GM23338 (cell line): ENCODE data around the gene CELF2. TPM values are rescaled to one million over a fixed set of nuclear protein-coding genes. Genes with fewer than 3 reads are reported as not detected.
A peak's percentile ranks its signal among the peaks of the same experiment; 100 is the strongest.

Experiments used
- ATAC-seq: fragments of 200-7000 bp; cut with Tn5 transposase; 3 replicates; pipeline ENCODE4 v1.9.1; 2020
- DNase-seq: peaks from one replicate; pipeline ENCODE4 v3.0.0-alpha.2; 2015; ENCODE audit warnings: low spot score
- H2AFZ ChIP-seq: fragments of 200-600 bp; sonication (generic); 2 replicates; pipeline ENCODE4 v1.8.0; 2016; ENCODE audit warnings: antibody characterized with exemption, mild to moderate bottlenecking, moderate library complexity
- H3F3A ChIP-seq: fragments of 200-600 bp; sonication (generic); replicated peaks from 2 replicates; pipeline ENCODE4 v1.8.0; 2017; ENCODE audit warnings: antibody characterized with exemption, mixed run types, low read depth
- H3K27ac ChIP-seq: fragments of 200-600 bp; sonication (generic); 2 replicates; pipeline ENCODE4 v1.6.1; 2016; ENCODE audit warnings: low read depth
- H3K27me3 ChIP-seq: fragments of 200-600 bp; sonication (generic); 2 replicates; pipeline ENCODE4 v1.8.0; 2016; ENCODE audit warnings: mild to moderate bottlenecking, mixed run types, moderate library complexity; ENCODE audit not compliant: insufficient read depth
- H3K36me3 ChIP-seq: fragments of 200-600 bp; sonication (generic); 2 replicates; pipeline ENCODE4 v1.8.0; 2016; ENCODE audit warnings: mild to moderate bottlenecking; ENCODE audit not compliant: insufficient read depth
- H3K4me1 ChIP-seq: fragments of 200-600 bp; sonication (generic); 2 replicates; pipeline ENCODE4 v1.8.0; 2016; ENCODE audit warnings: mild to moderate bottlenecking, moderate library complexity; ENCODE audit not compliant: insufficient read depth
- H3K4me2 ChIP-seq: fragments of 200-600 bp; sonication (generic); 2 replicates; pipeline ENCODE4 v1.7.1; 2017; ENCODE audit warnings: mixed run types
- H3K4me3 ChIP-seq: fragments of 200-600 bp; sonication (generic); 2 replicates; pipeline ENCODE4 v1.6.1; 2016; ENCODE audit warnings: mixed run types
- H3K79me2 ChIP-seq: fragments of 200-600 bp; sonication (generic); replicated peaks from 2 replicates; pipeline ENCODE4 v1.8.0; 2017; ENCODE audit warnings: mild to moderate bottlenecking; ENCODE audit not compliant: insufficient read depth
- H3K9me2 ChIP-seq: fragments of 200-600 bp; sonication (generic); 2 replicates; pipeline ENCODE4 v1.8.0; 2017; ENCODE audit not compliant: insufficient read depth
- H4K20me1 ChIP-seq: fragments of 200-600 bp; sonication (generic); replicated peaks from 2 replicates; pipeline ENCODE4 v1.8.0; 2017; ENCODE audit warnings: mild to moderate bottlenecking; ENCODE audit not compliant: insufficient read depth
- H3K27ac Mint-ChIP-seq: 2 replicates; pipeline ENCODE4 v1.8.0; 2020; ENCODE audit warnings: inconsistent platforms, mild to moderate bottlenecking, moderate library complexity, mixed read lengths
- H3K27me3 Mint-ChIP-seq: 3 replicates; pipeline ENCODE4 v1.8.0; 2022; ENCODE audit warnings: low read depth, mild to moderate bottlenecking, moderate library complexity, mixed read lengths, inconsistent platforms; ENCODE audit not compliant: insufficient read depth, poor library complexity
- H3K36me3 Mint-ChIP-seq: 3 replicates; pipeline ENCODE4 v1.8.0; 2021; ENCODE audit warnings: low read depth, mild to moderate bottlenecking, inconsistent platforms, moderate library complexity, mixed read lengths
- H3K4me1 Mint-ChIP-seq: 3 replicates; pipeline ENCODE4 v1.8.0; 2020; ENCODE audit warnings: mild to moderate bottlenecking, inconsistent platforms, mixed read lengths
- H3K4me3 Mint-ChIP-seq: 3 replicates; pipeline ENCODE4 v1.8.0; 2021; ENCODE audit warnings: moderate library complexity, mild to moderate bottlenecking, inconsistent platforms, mixed read lengths
- H3K9me3 Mint-ChIP-seq: 3 replicates; pipeline ENCODE4 v1.8.0; 2020; ENCODE audit warnings: moderate library complexity, mild to moderate bottlenecking, inconsistent platforms, mixed read lengths
- CREB1 ChIP-seq: fragments of 250-450 bp; sonication (Bioruptor Pico); IDR thresholded peaks from 2 replicates; pipeline ENCODE4 v1.5.0; 2020; ENCODE audit warnings: low read depth, mild to moderate bottlenecking, moderate library complexity
- CTCF ChIP-seq, 2 experiments: fragments of 200-600 bp in 1 of 2; sonication (generic) in 1 of 2; conservative IDR thresholded peaks; 2 replicates each; pipeline versions ENCODE4 v1.5.1 to v1.6.1; 2016 to 2017; ENCODE audit warnings: antibody characterized with exemption in 2 of 2, low read depth in 2 of 2, mild to moderate bottlenecking in 2 of 2, moderate library complexity in 1 of 2
- EZH2 ChIP-seq: fragments of 200-600 bp; sonication (generic); IDR thresholded peaks from one replicate; pipeline ENCODE4 v1.8.0; 2017; ENCODE audit warnings: antibody characterized with exemption, mild to moderate bottlenecking, low read depth; ENCODE audit not compliant: unreplicated experiment
- EZH2phosphoT487 ChIP-seq: fragments of 200-600 bp; sonication (generic); IDR thresholded peaks from one replicate; pipeline ENCODE4 v1.8.1; 2018; ENCODE audit warnings: antibody characterized with exemption; ENCODE audit not compliant: unreplicated experiment
- JUNB ChIP-seq: IDR thresholded peaks from one replicate; pipeline ENCODE4 v1.6.1; 2016; ENCODE audit warnings: antibody characterized with exemption; ENCODE audit not compliant: unreplicated experiment
- NANOG ChIP-seq: IDR thresholded peaks from 2 replicates; pipeline ENCODE4 v1.6.1; 2016; ENCODE audit warnings: antibody characterized with exemption, borderline replicate concordance
- POLR2AphosphoS5 ChIP-seq: IDR thresholded peaks from 2 replicates; pipeline ENCODE4 v1.6.1; 2016; ENCODE audit warnings: antibody characterized with exemption, low read depth
- REST ChIP-seq: IDR thresholded peaks from one replicate; pipeline ENCODE4 v1.6.1; 2018; ENCODE audit warnings: antibody characterized with exemption; ENCODE audit not compliant: unreplicated experiment
- STAT1 ChIP-seq: IDR thresholded peaks from one replicate; pipeline ENCODE4 v1.6.1; 2016; ENCODE audit warnings: antibody characterized with exemption; ENCODE audit not compliant: unreplicated experiment
- ZNF114 ChIP-seq: fragments of 250-450 bp; sonication (Bioruptor Pico); IDR thresholded peaks from 2 replicates; pipeline ENCODE4 v1.5.0; 2020; ENCODE audit warnings: mild to moderate bottlenecking, moderate library complexity
- ZNF331 ChIP-seq: fragments of 250-450 bp; sonication (Bioruptor Pico); IDR thresholded peaks from 2 replicates; pipeline ENCODE4 v1.5.0; 2020; ENCODE audit warnings: low read depth, mild to moderate bottlenecking, moderate library complexity
- polyA plus RNA-seq: library from polyadenylated mRNA; unstranded; fragments of >200 nt; fragmentation: Nextera tagmentation; extraction: Ambion mirVana; gene quantifications from 2 replicates; pipeline ENCODE4 v1.2.1, GENCODE V29; 2016
- total RNA-seq: library from RNA; depleted of rRNA; stranded (reverse); fragments of >200 nt; shearing (Covaris generic); gene quantifications from 2 replicates; pipeline ENCODE4 v1.2.3, GENCODE V29; 2014

Gene CELF2
- total and polyA plus RNA-seq, 2 experiments from 2014 or later, result 18.1 to 22.5 TPM

- no peak overlapping the region for H2AFZ ChIP-seq
These were observed 765 bp downstream of the CELF2 start for GRCh38 chr10:11018432-11018841.

GRCh38 chr10:11018855-11019631 lies 1.4 kb downstream of the CELF2 start:
- H3K4me2 ChIP-seq, result peak overlapping the region; percentile 92
- H3K27ac ChIP-seq, result no peak overlapping the region
- no peaks in the 10 kb centered on the region for H3K9me2 ChIP-seq
- Mint-ChIP-seq H3K4me3 (peak overlapping the region; percentile 79), H3K9me3 (no peaks in the 10 kb centered on the region), H3K4me1 (peaks cover 51% of the 10 kb centered on the region), H3K27ac (no peak overlapping the region), H3K36me3 (no peaks in the 10 kb centered on the region), H3K27me3 (peaks cover 8% of the 10 kb centered on the region)
- H3F3A ChIP-seq, result no peaks in the 10 kb centered on the region
- H3K27me3 ChIP-seq, result peaks cover 34% of the 10 kb centered on the region
- H3K36me3 ChIP-seq, result no peaks in the 10 kb centered on the region
- DNase-seq, result no peak
- peak overlapping the region; percentile 72 for H3K4me3 ChIP-seq
- peaks cover 39% of the 10 kb centered on the region for H3K4me1 ChIP-seq
- no peaks in the 10 kb centered on the region for H4K20me1 ChIP-seq
- no peak overlapping the region for H2AFZ ChIP-seq
- no peak for ATAC-seq
- H3K79me2 ChIP-seq, result peaks cover 18% of the 10 kb centered on the region
- TF ChIP-seq REST, result no peak
- no peak for TF ChIP-seq CREB1 (CRISPR knock-in tag)
- TF ChIP-seq EZH2, result no peak
- no peak for TF ChIP-seq CTCF (conservative IDR thresholded peaks at IDR 0.05; ENCODE audit: low read depth in 2 of 2)

More at GRCh38 chr10:11018432-11018841, 765 bp downstream of the CELF2 start:
- TF ChIP-seq ZNF114 (CRISPR knock-in tag), result no peak
- no peak for TF ChIP-seq STAT1
- TF ChIP-seq CREB1 (CRISPR knock-in tag), result no peak
- no peak for TF ChIP-seq EZH2
- TF ChIP-seq CTCF (conservative IDR thresholded peaks at IDR 0.05; ENCODE audit: low read depth in 2 of 2), result no peak
- TF ChIP-seq ZNF331, result no peak
- no peak for TF ChIP-seq EZH2phosphoT487
- TF ChIP-seq NANOG, result no peak
- TF ChIP-seq POLR2AphosphoS5, result no peak
- no peak for TF ChIP-seq JUNB
- Histone ChIP-seq H3F3A (no peaks in the 10 kb centered on the region), H3K79me2 (peaks cover 18% of the 10 kb centered on the region), H4K20me1 (no peaks in the 10 kb centered on the region), H3K27me3 (peaks cover 34% of the 10 kb centered on the region), H3K9me2 (no peaks in the 10 kb centered on the region), H3K4me1 (peaks cover 41% of the 10 kb centered on the region), H3K27ac (no peak overlapping the region), H3K4me3 (peak overlapping the region; percentile 72), H3K36me3 (no peaks in the 10 kb centered on the region), H3K4me2 (peak overlapping the region; percentile 92)
- peaks cover 8% of the 10 kb centered on the region for H3K27me3 Mint-ChIP-seq
- H3K36me3 Mint-ChIP-seq, result no peaks in the 10 kb centered on the region
- peak overlapping the region; percentile 79 for H3K4me3 Mint-ChIP-seq
- no peaks in the 10 kb centered on the region for H3K9me3 Mint-ChIP-seq
- peak; percentile 21 for DNase-seq
- H3K4me1 Mint-ChIP-seq, result peaks cover 54% of the 10 kb centered on the region
- peak; percentile 19 for ATAC-seq
- no peak overlapping the region for H3K27ac Mint-ChIP-seq
